VCaP (cell line): Measurements from ENCODE around the gene BBC3.
"Not testable (repeated sequence)": the region's sequence is repeated elsewhere in the genome, so short reads cannot be mapped to it uniquely, and the experiment has no call there.

Source experiments
- H3K27ac ChIP-seq: fragments of 450-650 bp; 2 replicates; pipeline ENCODE4 v1.5.1; 2017
- TF ChIP-seq, protein P1 (sequence below): fragments of 450-650 bp; conservative IDR thresholded peaks from 2 replicates; pipeline ENCODE4 v1.5.1; 2017; ENCODE audit warnings: mild to moderate bottlenecking, moderate library complexity

BBC3 gene

DNA sequence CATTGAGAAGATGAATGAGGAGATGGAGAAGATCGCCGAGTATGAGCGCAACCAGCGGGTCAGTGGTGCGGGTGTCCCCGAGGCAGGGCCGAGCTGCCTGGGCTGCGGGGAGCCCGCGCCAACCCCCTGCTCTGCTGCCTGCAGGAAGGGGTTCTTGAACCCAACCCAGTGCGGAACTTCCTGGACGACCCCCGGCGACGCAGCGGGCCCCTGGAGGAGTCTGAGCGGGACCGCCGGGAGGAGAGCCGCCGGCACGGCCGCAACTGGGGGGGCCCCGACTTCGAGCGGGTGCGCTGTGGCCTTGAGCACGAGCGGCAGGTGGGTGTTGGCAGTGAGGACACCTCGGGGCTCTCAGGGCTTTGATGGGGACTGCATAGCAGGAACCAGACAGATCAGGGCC lies 33.6 kb upstream of the BBC3 start:
- no peak overlapping the region for H3K27ac ChIP-seq
- TF ChIP-seq, protein P1, sequence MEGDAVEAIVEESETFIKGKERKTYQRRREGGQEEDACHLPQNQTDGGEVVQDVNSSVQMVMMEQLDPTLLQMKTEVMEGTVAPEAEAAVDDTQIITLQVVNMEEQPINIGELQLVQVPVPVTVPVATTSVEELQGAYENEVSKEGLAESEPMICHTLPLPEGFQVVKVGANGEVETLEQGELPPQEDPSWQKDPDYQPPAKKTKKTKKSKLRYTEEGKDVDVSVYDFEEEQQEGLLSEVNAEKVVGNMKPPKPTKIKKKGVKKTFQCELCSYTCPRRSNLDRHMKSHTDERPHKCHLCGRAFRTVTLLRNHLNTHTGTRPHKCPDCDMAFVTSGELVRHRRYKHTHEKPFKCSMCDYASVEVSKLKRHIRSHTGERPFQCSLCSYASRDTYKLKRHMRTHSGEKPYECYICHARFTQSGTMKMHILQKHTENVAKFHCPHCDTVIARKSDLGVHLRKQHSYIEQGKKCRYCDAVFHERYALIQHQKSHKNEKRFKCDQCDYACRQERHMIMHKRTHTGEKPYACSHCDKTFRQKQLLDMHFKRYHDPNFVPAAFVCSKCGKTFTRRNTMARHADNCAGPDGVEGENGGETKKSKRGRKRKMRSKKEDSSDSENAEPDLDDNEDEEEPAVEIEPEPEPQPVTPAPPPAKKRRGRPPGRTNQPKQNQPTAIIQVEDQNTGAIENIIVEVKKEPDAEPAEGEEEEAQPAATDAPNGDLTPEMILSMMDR = no peak

DNA sequence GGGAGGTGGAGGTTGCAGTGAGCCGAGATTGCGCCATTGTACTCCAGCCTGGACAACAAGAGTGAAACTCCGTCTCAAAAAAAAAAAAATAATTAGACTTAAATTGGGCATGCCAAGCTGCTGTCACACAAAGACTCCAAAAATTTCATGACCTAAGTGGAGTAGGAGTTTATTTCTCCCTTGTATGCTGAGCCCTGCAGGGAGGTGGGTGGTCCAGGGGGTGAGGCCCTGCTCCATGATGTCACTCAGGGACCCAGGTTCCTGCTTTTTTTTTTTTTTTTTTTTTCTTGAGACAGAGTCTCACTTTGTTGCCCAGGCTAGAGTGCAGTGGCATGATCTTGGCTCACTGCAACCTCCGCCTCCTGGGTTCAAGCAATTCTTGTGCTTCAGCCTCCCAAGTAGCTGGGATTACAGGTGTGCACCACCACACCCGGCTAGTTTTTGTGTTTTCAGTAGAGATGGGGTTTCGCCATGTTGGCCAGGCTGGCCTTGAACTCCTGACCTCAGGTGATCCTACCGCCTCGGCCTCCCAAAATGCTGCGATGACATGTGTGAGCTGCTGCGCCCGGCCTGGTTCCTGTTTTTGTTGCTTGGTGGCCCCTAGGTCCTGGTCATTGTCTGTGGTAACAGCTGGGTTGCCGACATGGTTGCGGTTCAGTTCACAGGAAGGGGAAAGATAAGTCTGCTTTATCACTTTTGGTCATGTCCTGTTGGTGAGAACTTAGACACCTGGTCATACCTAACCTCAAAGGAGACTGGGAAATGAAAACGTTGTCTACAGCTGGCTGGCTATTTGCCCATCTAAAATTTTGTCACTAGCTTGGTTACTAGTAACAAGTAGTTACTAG lies 31.2 kb upstream of the BBC3 start:
- not testable (repeated sequence) for H3K27ac ChIP-seq

DNA sequence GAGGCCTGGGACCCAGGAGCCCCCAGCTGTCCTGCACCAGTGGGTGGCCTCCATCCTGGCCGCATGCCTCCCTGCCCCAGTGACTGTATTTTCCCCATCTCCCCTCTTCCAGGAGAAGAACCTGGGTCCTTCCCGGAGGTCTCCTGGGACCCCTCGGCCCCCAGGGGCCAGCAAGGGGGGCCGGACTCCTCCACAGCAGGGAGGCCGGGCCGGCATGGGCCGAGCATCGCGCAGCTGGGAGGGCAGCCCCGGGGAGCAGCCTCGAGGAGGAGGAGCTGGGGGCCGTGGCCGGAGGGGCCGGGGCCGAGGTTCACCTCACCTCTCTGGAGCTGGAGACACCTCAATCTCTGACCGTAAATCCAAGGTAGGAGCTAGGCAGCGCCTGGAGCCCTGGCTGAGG lies 29.5 kb upstream of the BBC3 start:
- TF ChIP-seq, protein P1 = no peak
- no peak overlapping the region for H3K27ac ChIP-seq

DNA sequence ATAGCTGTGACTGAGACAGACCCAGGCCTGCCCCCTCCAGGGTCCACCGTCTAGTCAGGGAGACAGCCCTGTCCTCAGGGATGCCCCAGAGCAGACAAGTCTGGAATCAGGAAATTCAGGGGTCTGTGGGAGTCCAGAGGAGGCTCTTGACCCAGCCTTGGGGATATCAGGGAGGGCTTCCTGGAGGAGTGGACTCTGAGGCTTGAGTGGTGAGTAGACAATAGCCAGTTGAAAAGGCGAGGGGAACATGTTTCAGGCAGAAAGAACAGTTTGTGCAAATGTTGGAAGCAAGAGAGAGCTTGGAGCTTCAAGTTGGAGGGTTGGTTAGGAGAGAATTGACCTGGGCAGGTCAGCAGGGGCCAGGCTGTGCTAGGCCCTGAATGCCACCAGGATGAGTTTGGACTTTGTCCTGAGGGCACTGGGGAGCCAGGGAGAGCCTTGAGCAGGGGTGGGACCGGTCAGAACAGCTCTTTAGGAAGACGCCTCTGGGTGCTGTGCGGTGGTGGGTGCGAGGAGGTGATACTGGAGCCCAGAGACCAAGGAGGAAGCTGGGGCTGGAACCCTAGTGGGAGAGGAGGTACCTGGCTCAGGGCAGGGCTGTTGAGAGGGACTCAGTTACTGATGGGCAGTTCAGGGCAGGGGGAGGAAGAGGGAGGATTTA lies 28.0 kb upstream of the BBC3 start:
- H3K27ac ChIP-seq = no peak overlapping the region; the same call in 1 of the 2 replicates
- TF ChIP-seq, protein P1 = no peak

DNA sequence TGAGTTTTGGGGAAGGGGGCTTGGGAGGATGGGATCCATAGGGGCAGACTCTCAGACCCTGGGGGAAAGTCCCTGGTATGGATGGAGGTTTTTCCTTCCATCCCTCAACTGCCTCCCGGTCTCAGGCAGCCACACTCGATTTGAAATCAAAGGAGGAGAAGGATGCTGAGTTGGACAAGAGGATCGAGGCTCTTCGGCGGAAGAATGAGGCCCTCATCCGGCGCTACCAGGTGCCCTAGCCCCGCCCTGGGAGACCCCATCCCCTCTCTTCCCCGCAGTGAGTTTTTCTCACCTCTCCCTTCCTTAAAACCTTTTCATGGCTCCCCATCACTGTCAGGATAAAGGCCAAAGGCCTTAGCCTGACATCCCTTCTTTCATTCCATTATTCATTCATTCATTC lies 27.4 kb upstream of the BBC3 start:
- TF ChIP-seq, protein P1 = no peak
- H3K27ac ChIP-seq = peak overlapping the region; percentile 94

DNA sequence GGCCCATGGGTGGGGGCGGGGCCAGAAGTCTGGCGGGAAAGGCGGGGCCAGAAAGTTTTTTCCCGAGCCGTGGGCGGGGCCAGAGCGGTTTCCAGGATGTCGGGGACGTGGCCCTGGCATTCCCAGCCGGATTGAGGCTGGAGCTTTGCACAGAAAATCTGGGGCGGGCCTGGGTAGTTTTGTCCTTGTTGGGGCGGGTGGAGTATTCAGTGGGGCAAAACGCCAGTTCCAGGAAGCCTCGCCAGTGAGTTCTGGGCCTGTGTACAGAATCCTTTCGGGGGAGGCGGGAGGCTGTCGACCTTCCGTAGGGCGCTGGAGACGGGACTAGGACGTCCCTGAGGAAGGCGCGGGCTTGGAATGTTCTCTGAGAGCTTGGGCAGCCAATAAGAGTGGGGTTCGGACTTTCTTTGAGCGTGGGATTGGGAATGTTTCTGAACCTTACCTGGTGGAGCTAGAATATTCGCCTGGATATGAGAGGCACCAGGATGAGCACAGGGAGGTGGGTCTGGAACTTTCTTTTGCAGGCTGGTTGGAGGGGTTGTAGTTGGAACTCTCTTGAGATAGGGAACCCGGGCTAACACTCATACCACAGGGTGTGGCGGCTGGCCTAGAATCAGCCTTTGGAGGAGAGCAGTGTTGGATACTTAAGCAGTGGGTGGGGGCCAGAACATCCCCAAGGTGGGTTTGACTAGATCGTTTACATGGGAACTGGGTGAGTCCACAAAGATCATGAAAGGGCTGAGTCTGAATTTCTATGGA lies 26.6 kb upstream of the BBC3 start:
- H3K27ac ChIP-seq = peak overlapping the region; percentile 94
- TF ChIP-seq, protein P1 = no peak

DNA sequence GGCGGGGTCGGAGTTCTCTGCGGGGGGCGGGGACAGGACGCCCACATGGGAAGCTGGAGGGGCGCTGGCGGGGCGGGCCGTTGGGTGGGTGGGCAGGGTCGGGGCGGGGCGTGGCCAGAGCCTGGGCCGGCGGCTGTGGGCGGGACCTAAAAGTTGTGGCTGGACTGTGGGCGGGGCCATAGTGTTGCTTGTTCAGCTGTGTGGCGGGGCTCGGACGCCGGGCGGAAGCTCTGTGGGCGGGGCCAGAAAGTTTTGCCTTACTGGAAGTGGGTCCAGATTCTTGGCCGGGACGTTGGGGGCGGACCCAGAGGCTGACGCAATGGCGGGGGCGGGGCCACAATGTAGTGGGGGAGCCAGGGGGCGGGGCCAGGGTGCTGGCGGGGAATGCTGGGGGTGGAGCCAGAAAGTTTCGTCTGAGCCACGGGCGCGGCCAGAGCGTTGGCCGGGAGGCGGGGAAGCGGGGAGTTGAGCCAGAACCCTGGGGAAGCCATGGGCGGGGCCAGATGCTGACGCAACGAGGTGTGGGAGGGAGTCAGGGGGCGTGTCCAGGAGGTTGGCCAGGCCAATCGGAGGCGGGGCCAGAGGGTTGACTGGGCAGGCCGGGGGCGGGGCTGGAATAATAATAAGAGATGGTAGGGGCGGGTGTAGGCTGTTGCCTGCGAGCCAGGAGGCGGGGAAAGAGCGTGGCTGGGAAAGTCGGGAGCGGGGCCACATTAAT lies 25.9 kb upstream of the BBC3 start:
- TF ChIP-seq, protein P1 = no peak
- H3K27ac ChIP-seq = peak overlapping the region; percentile 94
